Prostate gland (tissue), 2 donors: ENCODE results near the gene CATSPER1.

Experiments
- POLR2A ChIP-seq: fragments of 450-650 bp; IDR thresholded peaks from one replicate; pipeline ENCODE4 v1.6.1; 2016; ENCODE audit warnings: antibody characterized with exemption, mild to moderate bottlenecking
- TF ChIP-seq, protein P1 (sequence below), 4 experiments: fragments of 200-600 bp in 2 of 4; fragments of 450-650 bp in 2 of 4; sonication (generic) in 2 of 4; IDR thresholded peaks; 1 replicate in 3 of 4; 2 replicates in 1 of 4; pipeline ENCODE4 v1.5.1; 2016 to 2019; ENCODE audit warnings: antibody characterized with exemption in 4 of 4, mild to moderate bottlenecking in 2 of 4, moderate library complexity in 2 of 4

DNA sequence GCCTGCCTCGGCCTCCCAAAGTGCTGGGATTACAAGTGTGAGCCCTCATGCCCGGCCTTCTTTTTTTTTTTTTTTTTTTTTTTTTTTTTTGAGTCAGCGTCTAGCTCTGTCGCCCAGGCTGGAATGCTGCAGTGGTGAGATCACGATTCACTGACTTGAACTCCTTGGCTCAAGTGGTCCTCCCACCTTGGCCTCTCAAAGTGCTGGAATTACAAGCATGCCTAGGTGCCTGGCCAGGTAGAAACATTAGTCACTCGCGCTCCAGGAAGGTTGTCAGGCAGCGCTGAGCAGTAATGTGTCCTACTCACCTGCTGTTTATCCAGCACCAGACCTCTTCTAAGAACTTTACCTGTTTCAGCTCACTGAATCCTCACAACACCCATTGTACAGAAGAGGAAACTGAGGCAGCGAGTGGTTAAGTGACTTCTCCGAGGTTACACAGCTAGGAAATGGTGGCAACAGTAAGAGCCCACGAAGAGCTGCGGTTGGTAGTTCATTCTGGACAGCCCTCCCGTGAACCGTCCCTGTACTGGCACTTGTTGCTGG is 15.0 kb downstream of the CATSPER1 start:
- TF ChIP-seq, protein P1, sequence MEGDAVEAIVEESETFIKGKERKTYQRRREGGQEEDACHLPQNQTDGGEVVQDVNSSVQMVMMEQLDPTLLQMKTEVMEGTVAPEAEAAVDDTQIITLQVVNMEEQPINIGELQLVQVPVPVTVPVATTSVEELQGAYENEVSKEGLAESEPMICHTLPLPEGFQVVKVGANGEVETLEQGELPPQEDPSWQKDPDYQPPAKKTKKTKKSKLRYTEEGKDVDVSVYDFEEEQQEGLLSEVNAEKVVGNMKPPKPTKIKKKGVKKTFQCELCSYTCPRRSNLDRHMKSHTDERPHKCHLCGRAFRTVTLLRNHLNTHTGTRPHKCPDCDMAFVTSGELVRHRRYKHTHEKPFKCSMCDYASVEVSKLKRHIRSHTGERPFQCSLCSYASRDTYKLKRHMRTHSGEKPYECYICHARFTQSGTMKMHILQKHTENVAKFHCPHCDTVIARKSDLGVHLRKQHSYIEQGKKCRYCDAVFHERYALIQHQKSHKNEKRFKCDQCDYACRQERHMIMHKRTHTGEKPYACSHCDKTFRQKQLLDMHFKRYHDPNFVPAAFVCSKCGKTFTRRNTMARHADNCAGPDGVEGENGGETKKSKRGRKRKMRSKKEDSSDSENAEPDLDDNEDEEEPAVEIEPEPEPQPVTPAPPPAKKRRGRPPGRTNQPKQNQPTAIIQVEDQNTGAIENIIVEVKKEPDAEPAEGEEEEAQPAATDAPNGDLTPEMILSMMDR (IDR thresholded peaks at IDR 0.05), result no peak
- TF ChIP-seq POLR2A, result no peak
